SKM-1 (cell line): Measurements from ENCODE around the gene PLAAT5.
"Not testable (repeated sequence)": the region's sequence is repeated elsewhere in the genome, so short reads cannot be mapped to it uniquely, and the experiment has no call there.

ENCODE experiments used
- DNase-seq: peaks from one replicate; lab custom pipeline; 2025; ENCODE audit not compliant: unreplicated experiment; lab: John Stamatoyannopoulos, UW

The PLAAT5 gene

DNA sequence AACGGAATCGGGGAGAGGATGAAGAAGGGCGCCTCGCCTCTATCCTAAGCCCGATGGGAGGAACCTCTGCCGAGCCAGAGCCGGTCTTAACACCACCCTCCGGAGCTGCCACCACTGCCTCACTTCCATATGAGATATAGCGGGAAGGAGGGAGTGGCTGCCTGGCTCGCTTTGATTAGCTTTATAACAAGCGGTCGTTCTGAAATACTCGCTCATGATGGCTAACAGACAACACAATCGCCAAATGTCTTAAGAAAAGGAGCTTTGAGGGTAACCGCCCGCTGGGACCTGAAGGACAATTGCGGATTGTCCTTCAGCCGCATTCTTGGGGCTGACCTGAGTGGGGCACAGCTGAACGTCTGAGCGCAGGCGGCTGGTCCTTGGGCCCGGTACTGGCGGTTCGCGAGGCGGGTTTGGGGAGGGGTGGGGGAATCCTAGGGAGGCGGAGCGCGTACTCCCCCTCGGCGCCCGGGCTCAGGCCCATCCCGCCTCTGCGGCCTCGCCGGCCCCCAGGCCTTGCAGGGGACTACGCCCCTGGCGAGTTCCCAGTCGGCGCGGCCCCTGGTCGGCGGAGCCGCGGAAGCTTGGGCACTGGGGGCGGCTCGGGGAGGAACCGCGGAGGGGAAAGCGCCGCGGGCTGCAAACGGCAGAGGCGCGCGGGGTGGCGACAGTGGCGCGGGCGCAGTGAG is at the start of gene PLAAT5:
TSS of gene PLAAT5 (minus strand) at position 617 of the 689 bp plus-strand sequence. CDS start at position 484, 133 bp downstream.
- no peak for DNase-seq

GRCh38 chr11:63537293-63538101 is 46.5 kb upstream of the PLAAT5 start:
- no peak for DNase-seq

DNA sequence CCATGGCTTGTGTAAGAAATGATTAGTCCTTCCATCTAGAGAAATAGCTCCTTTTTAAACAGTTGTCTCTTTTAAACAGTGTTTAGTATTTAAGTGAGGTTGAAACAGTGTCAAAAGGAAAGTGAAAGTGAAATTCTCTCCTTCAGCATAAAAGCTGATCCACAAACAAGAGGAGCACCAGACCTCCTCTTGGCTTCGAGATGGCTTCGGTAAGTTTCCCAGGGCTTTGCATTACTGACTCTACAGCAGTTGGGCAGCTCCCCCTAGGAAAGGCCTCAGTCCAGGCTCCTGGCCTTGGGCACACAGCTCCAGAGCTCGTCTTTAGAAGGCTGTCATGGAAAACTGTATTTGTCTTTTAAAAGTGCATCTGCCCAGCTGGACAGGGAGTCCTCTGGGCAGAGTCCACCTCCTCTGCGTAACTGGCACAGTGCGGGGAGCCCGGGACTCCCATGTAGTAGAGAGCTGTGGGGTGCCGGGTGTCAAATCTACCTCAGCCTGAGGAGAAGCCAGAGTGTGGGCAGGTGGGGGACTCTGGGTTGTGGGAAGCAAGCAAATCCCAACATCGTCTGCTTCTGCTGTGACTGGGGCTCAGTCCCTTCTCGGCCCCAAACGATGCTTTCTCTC is 45.8 kb upstream of the PLAAT5 start, which contains the start of gene PLAAT4:
TSS of gene PLAAT4 (plus strand) at position 140 of the 624 bp plus-strand sequence. CDS start at position 201, 61 bp downstream.
- DNase-seq, result no peak

DNA sequence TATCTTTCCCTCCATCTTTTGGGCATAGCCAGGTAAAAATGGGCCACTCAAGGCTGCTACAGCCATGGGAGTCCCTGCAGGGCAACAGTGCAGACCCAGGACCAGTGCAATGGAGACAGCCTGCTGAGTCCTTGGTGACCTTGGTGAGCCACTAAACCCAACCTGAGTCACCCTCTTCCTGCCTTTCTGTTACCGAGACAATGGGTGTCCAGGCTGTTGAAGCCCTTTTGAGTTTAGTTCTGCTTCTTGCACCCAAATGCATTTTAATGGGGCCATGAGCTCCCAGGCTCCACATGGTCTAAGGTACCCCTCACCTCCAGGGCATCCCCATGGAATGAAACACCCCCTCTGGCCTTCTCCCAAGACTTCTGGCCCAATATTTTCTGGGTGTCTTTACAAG is 44.8 kb upstream of the PLAAT5 start:
- no peak for DNase-seq

- DNase-seq, result no peak
These were observed 44.0 kb upstream of the PLAAT5 start for GRCh38 chr11:63534895-63535461.

DNA sequence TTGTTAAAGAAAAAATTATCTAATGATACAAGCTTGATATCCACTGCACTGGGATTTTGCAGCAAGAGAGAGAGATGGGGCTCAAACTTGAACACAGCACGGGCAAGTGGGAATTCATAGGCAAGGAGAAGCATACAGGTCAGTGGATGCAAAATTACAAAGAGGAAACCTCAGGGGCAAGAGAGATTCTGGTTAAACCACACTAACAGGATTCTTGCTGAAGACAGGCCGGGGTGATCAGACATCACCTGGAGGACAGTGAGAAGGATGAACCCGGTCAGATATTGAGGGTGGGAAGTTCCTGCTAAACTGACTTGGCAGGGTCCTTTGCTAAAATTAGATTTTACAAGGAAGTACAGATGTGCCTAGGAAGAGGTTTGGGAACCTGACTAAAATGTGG is 43.1 kb upstream of the PLAAT5 start:
- no peak for DNase-seq

GRCh38 chr11:63532799-63533475 is 42.0 kb upstream of the PLAAT5 start:
- DNase-seq, result no peak

GRCh38 chr11:63532117-63532516 is 41.1 kb upstream of the PLAAT5 start:
- no peak for DNase-seq

- DNase-seq, result peak; percentile 34
These were observed 40.3 kb upstream of the PLAAT5 start for GRCh38 chr11:63531074-63531792.

- no peak for DNase-seq
These were observed 39.1 kb upstream of the PLAAT5 start for GRCh38 chr11:63530021-63530420.

GRCh38 chr11:63529373-63529772 is 38.4 kb upstream of the PLAAT5 start:
- DNase-seq, result not testable (repeated sequence)

DNA sequence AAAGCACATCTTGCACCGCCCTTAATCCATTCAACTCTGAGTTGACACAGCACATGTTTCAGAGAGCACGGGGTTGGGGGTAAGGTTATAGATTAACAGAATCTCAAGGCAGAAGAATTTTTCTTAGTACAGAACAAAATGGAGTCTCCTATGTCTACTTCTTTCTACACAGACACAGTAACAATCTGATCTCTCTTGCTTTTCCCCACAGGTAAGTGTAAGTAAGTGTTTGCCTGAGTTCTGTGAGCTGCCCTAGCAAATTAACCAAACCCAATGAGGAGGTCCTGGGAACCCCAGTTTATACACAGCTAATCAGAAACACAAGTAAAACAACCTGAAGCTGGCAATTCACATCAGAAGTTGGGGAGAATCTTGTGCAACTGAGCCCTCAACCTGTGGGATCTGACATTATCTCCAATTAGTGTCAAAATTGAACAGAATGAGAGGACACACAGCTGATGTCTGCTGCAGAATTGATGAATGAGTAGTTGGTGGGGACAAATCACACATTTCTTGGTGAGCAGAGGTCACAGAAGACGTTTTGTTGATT is 37.8 kb upstream of the PLAAT5 start:
- not testable (repeated sequence) for DNase-seq

DNA sequence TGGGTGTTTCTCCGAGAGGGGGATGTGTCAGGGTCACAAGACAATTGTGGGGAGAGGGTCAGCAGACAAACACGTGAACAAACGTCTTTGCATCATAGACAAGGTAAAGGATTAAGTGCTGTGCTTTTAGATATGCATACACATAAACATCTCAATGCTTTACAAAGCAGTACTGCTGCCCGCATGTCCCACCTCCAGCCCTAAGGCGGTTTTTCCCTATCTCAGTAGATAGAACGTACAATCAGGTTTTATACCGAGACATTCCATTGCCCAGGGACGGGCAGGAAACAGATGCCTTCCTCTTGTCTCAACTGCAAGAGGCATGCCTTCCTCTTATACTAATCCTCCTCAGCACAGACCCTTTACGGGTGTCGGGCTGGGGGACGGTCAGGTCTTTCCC is 37.2 kb upstream of the PLAAT5 start:
- DNase-seq, result not testable (repeated sequence)

- no peak for DNase-seq
These were observed 36.7 kb upstream of the PLAAT5 start for GRCh38 chr11:63527667-63528066.

GRCh38 chr11:63523151-63523550 is 32.2 kb upstream of the PLAAT5 start:
- DNase-seq, result no peak

- DNase-seq, result no peak
These were observed 30.9 kb upstream of the PLAAT5 start for GRCh38 chr11:63521896-63522295.

DNA sequence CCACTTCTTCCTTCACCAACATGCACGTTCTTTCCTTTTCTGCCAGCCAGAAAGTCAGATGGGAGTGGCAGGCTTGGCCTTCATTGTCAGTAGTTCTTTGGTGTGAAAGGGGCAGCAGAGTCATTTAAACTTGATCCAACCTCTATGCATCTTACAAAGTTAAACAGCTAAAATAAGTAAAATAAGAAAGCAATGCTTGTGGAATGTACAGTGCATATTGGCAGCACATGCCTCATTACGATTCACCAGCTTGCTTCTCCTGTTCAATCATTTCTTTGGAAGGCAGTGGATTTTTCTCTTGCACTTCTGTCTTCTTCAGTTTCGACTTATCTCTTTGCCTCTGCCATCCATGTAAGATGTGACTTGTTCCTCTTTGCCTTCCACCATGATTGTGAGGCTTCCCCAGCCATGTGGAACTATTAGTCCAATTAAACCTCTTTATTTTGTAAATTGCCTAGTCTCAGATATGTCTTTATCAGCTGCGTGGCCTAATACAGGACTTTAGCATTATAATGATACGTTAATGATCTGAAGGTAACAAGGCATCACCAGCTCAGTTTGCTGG is 29.7 kb upstream of the PLAAT5 start:
- DNase-seq, result no peak

DNA sequence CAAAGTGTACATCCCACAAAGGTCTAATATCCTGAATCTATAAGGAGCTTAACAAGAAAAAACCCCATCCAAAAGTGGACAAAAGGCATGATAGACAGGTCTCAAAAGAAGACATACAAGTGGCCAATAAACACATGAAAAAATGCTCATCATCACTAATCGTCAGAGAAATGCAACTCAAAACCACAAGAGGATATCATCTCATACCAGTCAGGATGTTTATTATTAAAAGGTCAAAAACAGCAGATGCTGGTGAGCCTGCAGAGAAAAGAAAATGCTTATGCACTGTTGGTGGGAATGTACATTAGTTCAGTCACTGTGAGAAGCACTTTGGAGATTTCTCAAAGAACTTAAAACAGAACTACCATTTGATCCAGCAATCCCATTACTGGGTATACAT is 27.6 kb upstream of the PLAAT5 start:
- DNase-seq, result no peak

DNA sequence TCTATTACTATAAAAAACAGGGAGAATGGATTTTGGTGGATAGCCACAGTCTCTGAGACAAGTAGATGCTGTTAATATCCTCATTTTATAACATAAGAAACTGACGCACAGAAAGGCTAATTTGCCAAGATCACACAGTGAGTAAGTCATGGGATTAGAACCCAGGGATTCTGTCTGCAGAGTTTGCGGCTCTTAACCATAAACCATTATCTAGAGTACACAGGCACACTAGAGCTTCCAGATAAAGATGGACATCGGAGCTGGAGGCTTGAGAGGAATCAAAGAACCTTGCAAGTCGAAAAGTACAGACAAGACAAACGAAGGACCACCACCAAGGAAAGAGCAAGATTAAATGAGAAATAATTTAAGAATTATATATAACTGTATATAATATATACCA is 26.2 kb upstream of the PLAAT5 start:
- DNase-seq, result no peak

GRCh38 chr11:63516109-63516508 is 25.1 kb upstream of the PLAAT5 start:
- DNase-seq, result no peak
